DND-41 (cell line): Measurements from ENCODE around the gene HTR1B.

ENCODE experiments used
- ATAC-seq: fragments of 200-7000 bp; cut with Tn5 transposase; 3 replicates; pipeline ENCODE4 v1.9.1; 2021; ENCODE audit warnings: low read depth; ENCODE audit not compliant: insufficient read depth
- DNase-seq: peaks from one replicate; pipeline ENCODE4 v3.0.0-alpha.2; 2020
- H2AFZ ChIP-seq: 2 replicates; pipeline ENCODE4 v1.6.0; 2012; ENCODE audit warnings: low read depth, low read length
- H3K27ac ChIP-seq: 2 replicates; pipeline ENCODE4 v1.5.1; 2012; ENCODE audit warnings: low read length, inconsistent platforms
- H3K27me3 ChIP-seq: fragments of 200-600 bp; sonication (generic); 2 replicates; pipeline ENCODE4 v1.6.0; 2012; ENCODE audit warnings: low read length, mild to moderate bottlenecking, inconsistent platforms; ENCODE audit not compliant: insufficient read depth, poor library complexity
- H3K36me3 ChIP-seq: 2 replicates; pipeline ENCODE4 v1.5.1; 2012; ENCODE audit warnings: low read length, inconsistent platforms; ENCODE audit not compliant: insufficient read depth
- H3K4me1 ChIP-seq: 2 replicates; pipeline ENCODE4 v1.5.1; 2012; ENCODE audit warnings: mild to moderate bottlenecking, low read length; ENCODE audit not compliant: insufficient read depth
- H3K4me2 ChIP-seq: 2 replicates; pipeline ENCODE4 v1.6.0; 2012; ENCODE audit warnings: mild to moderate bottlenecking, moderate library complexity, low read length, inconsistent platforms; ENCODE audit not compliant: insufficient read depth
- H3K4me3 ChIP-seq, 2 experiments: fragments of 200-600 bp in 1 of 2; shearing (Covaris generic) in 1 of 2; 2 replicates each; pipeline ENCODE4 v1.5.1; 2012 to 2016; ENCODE audit warnings: inconsistent platforms in 2 of 2, low read length in 2 of 2, mild to moderate bottlenecking in 2 of 2, low read depth in 1 of 2, moderate library complexity in 1 of 2
- H3K79me2 ChIP-seq: 2 replicates; pipeline ENCODE4 v1.6.0; 2012; ENCODE audit warnings: low read length, inconsistent platforms; ENCODE audit not compliant: insufficient read depth
- H3K9ac ChIP-seq: 2 replicates; pipeline ENCODE4 v1.6.0; 2012; ENCODE audit warnings: low read depth, mild to moderate bottlenecking, inconsistent platforms, low read length, moderate library complexity
- H3K9me3 ChIP-seq: 2 replicates; pipeline ENCODE4 v1.5.1; 2012; ENCODE audit warnings: low read length, moderate library complexity, mild to moderate bottlenecking, inconsistent platforms; ENCODE audit not compliant: insufficient read depth, severe bottlenecking
- H4K20me1 ChIP-seq: 2 replicates; pipeline ENCODE4 v1.6.0; 2012; ENCODE audit warnings: low read length; ENCODE audit not compliant: insufficient read depth
- EZH2 ChIP-seq: IDR thresholded peaks from 3 replicates; pipeline ENCODE4 v1.6.1; 2012; ENCODE audit warnings: borderline replicate concordance, low read depth, mild to moderate bottlenecking, moderate library complexity, low read length, inconsistent platforms; ENCODE audit not compliant: severe bottlenecking
- TF ChIP-seq, protein P1 (sequence below): IDR thresholded peaks from 2 replicates; pipeline ENCODE4 v1.5.1; 2012; ENCODE audit warnings: borderline replicate concordance, low read length, moderate library complexity, mild to moderate bottlenecking; ENCODE audit not compliant: poor library complexity, severe bottlenecking; ENCODE audit errors: extremely low read depth

The HTR1B gene

DNA sequence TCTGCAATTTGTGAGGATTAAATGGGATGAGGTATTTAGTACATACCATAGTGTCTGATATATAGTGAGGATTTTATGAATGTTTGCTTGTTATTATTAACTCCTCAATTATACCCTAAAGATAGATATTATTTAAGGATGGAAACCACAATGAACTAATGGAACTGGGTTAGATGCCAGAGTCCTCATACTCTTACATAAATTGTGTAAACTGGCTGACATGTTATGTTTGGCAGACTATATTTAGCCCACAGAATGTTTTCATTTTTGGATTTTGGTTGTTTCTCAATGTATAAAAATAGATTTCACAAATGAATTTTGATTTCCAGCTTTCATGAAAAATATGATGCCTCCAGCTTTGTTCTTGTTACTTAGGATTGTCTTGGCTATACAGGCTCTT, 37.6 kb downstream of the HTR1B start:
- no peak overlapping the region for H2AFZ ChIP-seq
- H3K27me3 ChIP-seq, result no peaks in the 10 kb centered on the region
- no peaks in the 10 kb centered on the region for H3K4me1 ChIP-seq
- no peak overlapping the region for H3K27ac ChIP-seq
- H3K9me3 ChIP-seq, result no peaks in the 10 kb centered on the region
- no peak overlapping the region for H3K9ac ChIP-seq
- H3K4me2 ChIP-seq, result no peak overlapping the region
- no peaks in the 10 kb centered on the region for H3K36me3 ChIP-seq
- DNase-seq (no peak), ATAC-seq (no peak)
- no peak overlapping the region for H3K4me3 ChIP-seq
- H3K79me2 ChIP-seq, result no peaks in the 10 kb centered on the region
- no peaks in the 10 kb centered on the region for H4K20me1 ChIP-seq
- no peak for TF ChIP-seq EZH2
- TF ChIP-seq, protein P1, sequence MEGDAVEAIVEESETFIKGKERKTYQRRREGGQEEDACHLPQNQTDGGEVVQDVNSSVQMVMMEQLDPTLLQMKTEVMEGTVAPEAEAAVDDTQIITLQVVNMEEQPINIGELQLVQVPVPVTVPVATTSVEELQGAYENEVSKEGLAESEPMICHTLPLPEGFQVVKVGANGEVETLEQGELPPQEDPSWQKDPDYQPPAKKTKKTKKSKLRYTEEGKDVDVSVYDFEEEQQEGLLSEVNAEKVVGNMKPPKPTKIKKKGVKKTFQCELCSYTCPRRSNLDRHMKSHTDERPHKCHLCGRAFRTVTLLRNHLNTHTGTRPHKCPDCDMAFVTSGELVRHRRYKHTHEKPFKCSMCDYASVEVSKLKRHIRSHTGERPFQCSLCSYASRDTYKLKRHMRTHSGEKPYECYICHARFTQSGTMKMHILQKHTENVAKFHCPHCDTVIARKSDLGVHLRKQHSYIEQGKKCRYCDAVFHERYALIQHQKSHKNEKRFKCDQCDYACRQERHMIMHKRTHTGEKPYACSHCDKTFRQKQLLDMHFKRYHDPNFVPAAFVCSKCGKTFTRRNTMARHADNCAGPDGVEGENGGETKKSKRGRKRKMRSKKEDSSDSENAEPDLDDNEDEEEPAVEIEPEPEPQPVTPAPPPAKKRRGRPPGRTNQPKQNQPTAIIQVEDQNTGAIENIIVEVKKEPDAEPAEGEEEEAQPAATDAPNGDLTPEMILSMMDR, result no peak

DNA sequence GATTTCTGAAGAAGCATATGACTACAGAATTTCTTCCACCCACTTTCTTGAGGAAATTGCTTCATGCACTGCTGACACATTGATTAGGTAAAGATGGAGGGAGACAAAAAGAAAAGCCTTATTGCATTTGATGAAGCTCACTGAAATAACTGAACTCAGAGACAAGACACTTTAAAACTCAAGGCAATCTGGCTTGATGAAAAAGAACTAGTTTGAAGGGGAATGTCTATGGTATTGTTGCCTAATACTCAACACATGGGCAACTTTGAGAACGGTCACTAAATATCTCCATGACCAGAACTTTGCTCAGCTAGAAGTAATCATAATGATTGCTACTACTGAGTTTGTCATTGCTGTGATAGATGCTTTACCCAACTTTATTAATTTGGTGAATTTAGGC, 38.1 kb downstream of the HTR1B start:
- Histone ChIP-seq H3K4me1 (no peaks in the 10 kb centered on the region), H3K4me3 (no peak overlapping the region), H3K79me2 (no peaks in the 10 kb centered on the region), H3K9ac (no peak overlapping the region), H3K9me3 (no peaks in the 10 kb centered on the region), H3K27me3 (no peaks in the 10 kb centered on the region), H3K36me3 (no peaks in the 10 kb centered on the region), H2AFZ (no peak overlapping the region), H3K4me2 (no peak overlapping the region), H3K27ac (no peak overlapping the region), H4K20me1 (no peaks in the 10 kb centered on the region)
- DNase-seq (no peak), ATAC-seq (no peak)
- no peak for TF ChIP-seq EZH2
- TF ChIP-seq, protein P1, result no peak

DNA sequence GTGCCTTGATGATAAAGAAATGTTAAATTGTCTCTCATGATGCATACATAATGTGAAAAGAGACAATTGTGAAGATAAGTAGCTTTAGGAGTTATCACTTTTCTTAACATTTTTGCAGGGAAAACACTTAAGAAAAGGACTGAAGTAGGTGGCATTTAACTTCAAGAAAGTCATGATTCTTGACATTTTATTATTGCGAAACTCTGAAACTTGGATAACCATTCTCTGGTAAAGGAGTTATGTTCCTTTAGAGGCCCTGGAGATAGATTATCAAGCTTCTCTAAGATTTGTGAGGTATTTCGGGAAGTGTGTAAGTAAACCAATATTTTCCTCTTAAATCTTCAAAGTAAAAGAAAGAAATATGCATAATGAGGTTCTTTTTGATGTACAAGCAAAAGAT, 38.5 kb downstream of the HTR1B start:
- H3K4me2 ChIP-seq, result no peak overlapping the region
- no peak overlapping the region for H2AFZ ChIP-seq
- H3K4me3 ChIP-seq, result no peak overlapping the region
- no peaks in the 10 kb centered on the region for H3K9me3 ChIP-seq
- TF ChIP-seq EZH2, result no peak
- TF ChIP-seq, protein P1, result no peak
- ATAC-seq, result no peak
- H3K27ac ChIP-seq, result no peak overlapping the region
- H3K4me1 ChIP-seq, result no peaks in the 10 kb centered on the region
- H4K20me1 ChIP-seq, result no peaks in the 10 kb centered on the region
- no peaks in the 10 kb centered on the region for H3K27me3 ChIP-seq
- no peak overlapping the region for H3K9ac ChIP-seq
- no peaks in the 10 kb centered on the region for H3K79me2 ChIP-seq
- DNase-seq, result no peak
- no peaks in the 10 kb centered on the region for H3K36me3 ChIP-seq

DNA sequence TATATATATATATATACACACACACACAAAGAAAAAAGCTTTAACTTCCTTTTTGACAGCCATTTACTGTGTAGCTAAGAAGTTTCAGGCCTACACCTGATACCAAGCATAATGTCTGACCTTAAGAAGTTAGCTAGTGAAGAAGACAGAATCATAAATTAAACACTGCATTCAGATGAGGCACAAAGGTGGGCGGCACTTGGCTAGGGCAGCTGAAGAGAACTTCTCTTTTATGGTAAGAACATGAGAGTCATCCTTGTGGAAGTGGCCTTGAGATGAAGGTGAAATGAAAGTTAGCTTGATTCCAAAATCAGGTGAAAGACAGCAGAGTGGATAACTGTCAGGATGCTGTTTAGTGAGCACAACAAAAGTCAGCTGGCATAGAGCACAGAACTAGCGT, 46.5 kb downstream of the HTR1B start:
- Histone ChIP-seq H4K20me1 (no peaks in the 10 kb centered on the region), H3K9me3 (no peaks in the 10 kb centered on the region), H3K27me3 (no peaks in the 10 kb centered on the region), H3K4me1 (no peaks in the 10 kb centered on the region), H3K9ac (no peak overlapping the region), H3K4me2 (no peak overlapping the region), H3K27ac (no peak overlapping the region), H3K36me3 (no peaks in the 10 kb centered on the region), H3K79me2 (no peaks in the 10 kb centered on the region), H2AFZ (no peak overlapping the region), H3K4me3 (no peak overlapping the region)
- TF ChIP-seq, protein P1, result no peak
- no peak for TF ChIP-seq EZH2
- ATAC-seq (no peak), DNase-seq (no peak)
